OCI-LY7 (cell line): Measurements from ENCODE around the gene ADAT2. TPM values are rescaled to one million over a fixed set of nuclear protein-coding genes. Genes with fewer than 3 reads are reported as not detected.
A peak's percentile ranks its signal among the peaks of the same experiment; 100 is the strongest.

ENCODE experiments used
- BruUV-seq: library from RNA; stranded (reverse); fragments of 400-500 nt; replicated peaks from 2 replicates; lab custom pipeline; 2021; lab: Mats Ljungman, UMichigan
- CTCF ChIA-PET: fragments of 300-600 bp; sonication (Branson Sonifier 250); formaldehyde crosslinking; loops from one replicate; lab custom pipeline; 2022; ENCODE audit warnings: antibody characterized with exemption; ENCODE audit not compliant: unreplicated experiment; lab: Charles Lee
- POLR2A ChIA-PET: fragments of 300-600 bp; sonication (Branson Sonifier 250); formaldehyde crosslinking; loops from one replicate; lab custom pipeline; 2022; ENCODE audit warnings: antibody characterized with exemption; lab: Charles Lee
- DNase-seq: peaks from one replicate; pipeline ENCODE4 v3.0.0-alpha.2; 2015; ENCODE audit warnings: low spot score
- H2AFZ ChIP-seq: fragments of 200-600 bp; sonication (generic), shearing (Covaris generic); 2 replicates; pipeline ENCODE4 v1.6.1; 2014; ENCODE audit warnings: mild to moderate bottlenecking, antibody characterized with exemption, low read length, moderate library complexity
- H3K27ac ChIP-seq: fragments of 200-600 bp; sonication (generic); 2 replicates; pipeline ENCODE4 v1.5.1; 2014; ENCODE audit warnings: mixed run types, low read depth, mild to moderate bottlenecking, moderate library complexity, low read length, inconsistent platforms; ENCODE audit not compliant: poor library complexity, severe bottlenecking
- H3K36me3 ChIP-seq: fragments of 200-600 bp; sonication (generic); 2 replicates; pipeline ENCODE4 v1.6.1; 2014; ENCODE audit warnings: mild to moderate bottlenecking, antibody characterized with exemption, low read length, moderate library complexity, mixed read lengths; ENCODE audit not compliant: insufficient read depth
- H3K4me1 ChIP-seq: fragments of 200-600 bp; sonication (generic); 2 replicates; pipeline ENCODE4 v1.5.1; 2014; ENCODE audit warnings: mild to moderate bottlenecking, low read length; ENCODE audit not compliant: insufficient read depth, poor library complexity, severe bottlenecking
- H3K4me2 ChIP-seq: fragments of 200-600 bp; sonication (generic); 2 replicates; pipeline ENCODE4 v1.6.1; 2014; ENCODE audit warnings: mild to moderate bottlenecking, low read length
- H3K4me3 ChIP-seq: fragments of 200-600 bp; sonication (generic); 2 replicates; pipeline ENCODE4 v1.5.1; 2014; ENCODE audit warnings: mild to moderate bottlenecking, low read depth, low read length; ENCODE audit not compliant: poor library complexity, severe bottlenecking
- H3K79me2 ChIP-seq: fragments of 200-600 bp; sonication (generic); 2 replicates; pipeline ENCODE4 v1.6.1; 2016; ENCODE audit warnings: low read depth, mild to moderate bottlenecking, low read length, moderate library complexity, mixed read lengths; ENCODE audit not compliant: insufficient read depth
- H3K9me2 ChIP-seq: fragments of 200-600 bp; sonication (generic); 2 replicates; pipeline ENCODE4 v1.6.1; 2016; ENCODE audit warnings: mild to moderate bottlenecking, low read length, mixed read lengths; ENCODE audit not compliant: insufficient read depth
- H3K9me3 ChIP-seq: fragments of 200-600 bp; sonication (generic); 2 replicates; pipeline ENCODE4 v1.6.1; 2014; ENCODE audit warnings: mild to moderate bottlenecking, mixed run types, low read length, mixed read lengths
- H4K20me1 ChIP-seq: fragments of 200-600 bp; sonication (generic); 2 replicates; pipeline ENCODE4 v1.6.1; 2014; ENCODE audit warnings: mild to moderate bottlenecking, antibody characterized with exemption, low read length, moderate library complexity, mixed read lengths; ENCODE audit not compliant: insufficient read depth
- EZH2phosphoT487 ChIP-seq: fragments of 200-600 bp; sonication (generic); IDR thresholded peaks from 2 replicates; pipeline ENCODE4 v1.6.1; 2018; ENCODE audit warnings: low read depth, borderline replicate concordance, mild to moderate bottlenecking, mixed run types, antibody characterized with exemption, low read length, moderate library complexity, mixed read lengths
- intact Hi-C: fragments of 100-400 bp; cut with micrococcal nuclease; formaldehyde crosslinking; loops from one replicate; pipeline ENCODE4 v1.10.0; 2022; ENCODE audit not compliant: unreplicated experiment
- total RNA-seq, 2 experiments: library from RNA; depleted of rRNA in 1 of 2; stranded (reverse); fragments of >200 nt in 1 of 2; shearing (Covaris generic) in 1 of 2; gene quantifications; 2 replicates each; pipeline ENCODE4 v1.2.3, GENCODE V29; 2014 to 2022
- TF ChIP-seq, protein P1 (sequence below): fragments of 200-600 bp; sonication (generic); conservative IDR thresholded peaks from 2 replicates; pipeline ENCODE4 v1.5.1; 2014; ENCODE audit warnings: mild to moderate bottlenecking, antibody characterized with exemption, low read length, moderate library complexity, mixed read lengths

ADAT2 gene
- total RNA-seq, 2 experiments from 2014 or later: 21.7 to 23.0 TPM

DNA sequence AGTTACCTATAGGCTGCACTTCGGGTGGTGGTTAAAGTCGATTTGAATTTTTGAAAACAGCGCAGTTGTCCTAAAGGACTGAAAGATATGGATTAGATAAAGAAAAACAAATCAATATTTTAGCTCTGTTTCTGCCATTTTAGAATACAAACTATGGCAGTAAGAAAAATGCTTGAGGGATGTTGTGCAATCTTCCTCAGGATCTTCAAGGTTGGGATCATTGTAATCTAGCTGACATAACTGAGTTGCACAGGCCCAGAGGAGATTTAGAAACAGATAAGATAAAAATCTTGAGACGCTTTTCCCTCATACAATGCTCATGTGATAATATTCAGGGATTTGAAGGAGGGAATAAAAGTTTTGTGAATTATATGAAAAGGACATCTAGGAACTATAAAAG, 1.0 kb upstream of the ADAT2 start:
- H3K36me3 ChIP-seq: peaks cover 16% of the 10 kb centered on the region; the same call in 1 of the 2 replicates
- H3K4me3 ChIP-seq: peak overlapping the region; percentile 94
- no peaks in the 10 kb centered on the region for H4K20me1 ChIP-seq
- intact Hi-C loops: loop anchor here (2.0 to 10.0 kb wide), 6 partner anchors 85 to 1307 kb away; partner anchors contain the start of genes HIVEP2, LTV1, NMBR and VTA1
- H3K4me1 ChIP-seq: peaks cover 36% of the 10 kb centered on the region
- TF ChIP-seq, protein P1, sequence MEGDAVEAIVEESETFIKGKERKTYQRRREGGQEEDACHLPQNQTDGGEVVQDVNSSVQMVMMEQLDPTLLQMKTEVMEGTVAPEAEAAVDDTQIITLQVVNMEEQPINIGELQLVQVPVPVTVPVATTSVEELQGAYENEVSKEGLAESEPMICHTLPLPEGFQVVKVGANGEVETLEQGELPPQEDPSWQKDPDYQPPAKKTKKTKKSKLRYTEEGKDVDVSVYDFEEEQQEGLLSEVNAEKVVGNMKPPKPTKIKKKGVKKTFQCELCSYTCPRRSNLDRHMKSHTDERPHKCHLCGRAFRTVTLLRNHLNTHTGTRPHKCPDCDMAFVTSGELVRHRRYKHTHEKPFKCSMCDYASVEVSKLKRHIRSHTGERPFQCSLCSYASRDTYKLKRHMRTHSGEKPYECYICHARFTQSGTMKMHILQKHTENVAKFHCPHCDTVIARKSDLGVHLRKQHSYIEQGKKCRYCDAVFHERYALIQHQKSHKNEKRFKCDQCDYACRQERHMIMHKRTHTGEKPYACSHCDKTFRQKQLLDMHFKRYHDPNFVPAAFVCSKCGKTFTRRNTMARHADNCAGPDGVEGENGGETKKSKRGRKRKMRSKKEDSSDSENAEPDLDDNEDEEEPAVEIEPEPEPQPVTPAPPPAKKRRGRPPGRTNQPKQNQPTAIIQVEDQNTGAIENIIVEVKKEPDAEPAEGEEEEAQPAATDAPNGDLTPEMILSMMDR: no peak
- TF ChIP-seq EZH2phosphoT487: no peak
- H2AFZ ChIP-seq: peak overlapping the region; percentile 81; the same call in 1 of the 2 replicates
- peak overlapping the region; percentile 90 for H3K4me2 ChIP-seq
- H3K79me2 ChIP-seq: peaks cover 67% of the 10 kb centered on the region
- no peak for DNase-seq
- ChIA-PET POLR2A (interaction anchor here (1.0 kb wide), 1 partner anchor 11 kb away, joined by 5 read pairs; no protein-coding TSS in a partner anchor), CTCF (no interaction called here)
- no TSS peak for BruUV-seq
- H3K27ac ChIP-seq: peak overlapping the region; percentile 56
- H3K9me2 ChIP-seq: no peaks in the 10 kb centered on the region
- H3K9me3 ChIP-seq: no peaks in the 10 kb centered on the region

DNA sequence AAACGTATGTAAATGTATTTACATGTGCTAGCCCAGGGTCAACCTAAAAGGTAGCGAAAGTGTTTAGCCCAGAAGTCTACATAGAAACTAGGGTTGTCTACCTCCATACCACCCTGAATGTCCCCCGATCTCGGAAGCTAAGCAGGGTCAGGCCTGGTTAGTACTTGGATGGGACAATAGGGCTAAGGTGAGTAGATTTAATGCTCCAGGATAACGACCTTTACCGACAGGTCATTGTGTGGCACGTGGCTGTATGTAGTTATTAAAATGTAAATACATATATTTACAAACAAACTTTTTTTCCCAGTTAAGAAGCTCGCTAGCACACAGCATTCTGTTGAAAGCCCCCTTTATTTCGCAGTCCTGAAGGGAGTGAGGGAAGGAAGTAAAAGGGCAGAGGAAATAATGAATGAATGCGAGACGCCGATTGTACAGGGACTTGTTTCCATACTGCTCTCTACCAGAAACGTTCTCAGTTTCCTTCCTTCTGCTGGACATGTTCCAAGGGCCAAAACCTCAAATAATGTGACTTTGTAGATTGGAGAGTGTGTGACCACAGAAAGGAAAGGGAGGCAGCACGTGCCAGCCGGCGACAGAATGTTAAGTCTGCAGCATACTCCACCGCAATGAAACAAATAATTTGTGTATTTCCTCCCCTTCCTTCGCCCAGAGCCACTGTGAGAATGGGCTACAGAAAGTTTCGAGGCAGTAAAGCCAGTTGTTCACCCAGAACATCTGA, 612 bp downstream of the ADAT2 start:
- BruUV-seq: TSS peak; percentile 86
- CTCF ChIA-PET: no interaction called here
- Histone ChIP-seq H3K4me2 (peak overlapping the region; percentile 89), H2AFZ (peak overlapping the region; percentile 97), H3K79me2 (peaks cover 75% of the 10 kb centered on the region), H3K9me2 (no peaks in the 10 kb centered on the region), H3K9me3 (no peaks in the 10 kb centered on the region), H3K4me3 (peak overlapping the region; percentile 94), H3K27ac (peak overlapping the region; percentile 72), H3K4me1 (peaks cover 36% of the 10 kb centered on the region), H4K20me1 (no peaks in the 10 kb centered on the region), H3K36me3 (peaks cover 16% of the 10 kb centered on the region; the same call in 1 of the 2 replicates)
- TF ChIP-seq, protein P1: no peak
- TF ChIP-seq EZH2phosphoT487: no peak
- intact Hi-C loops: loop anchor here (2.0 to 10.0 kb wide), 6 partner anchors 87 to 1305 kb away; partner anchors contain the start of genes HIVEP2, LTV1, NMBR and VTA1
- DNase-seq: peak; percentile 51
- POLR2A ChIA-PET: interaction anchor here (0.6 to 2.0 kb wide), 7 partner anchors 8 to 393 kb away, joined by 3 to 9 read pairs (median 5); partner anchors contain the start of gene LTV1
